ENCODE data around the gene FAM234B.

The FAM234B gene

GRCh38 chr12:13038491-13039161 is 5.6 kb upstream of the FAM234B start:
- peak; percentile 77 for DNase-seq (ENCODE audit: low read depth)
- TF ChIP-seq CTCF (IDR thresholded peaks at IDR 0.05; ENCODE audit: control insufficient read depth, insufficient read depth, low read depth, low read length, missing control alignments): no peak
- H3K4me3 ChIP-seq (ENCODE audit: control insufficient read depth, low read depth, low read length): no peak overlapping the region

GRCh38 chr12:13039328-13039956 is 4.7 kb upstream of the FAM234B start:
- no peak for DNase-seq (ENCODE audit: low read depth)
- no peak for TF ChIP-seq CTCF (IDR thresholded peaks at IDR 0.05; ENCODE audit: control insufficient read depth, insufficient read depth, low read depth, low read length, missing control alignments)
- no peak overlapping the region for H3K4me3 ChIP-seq (ENCODE audit: control insufficient read depth, low read depth, low read length)

- TF ChIP-seq CTCF (IDR thresholded peaks at IDR 0.05; ENCODE audit: control insufficient read depth, insufficient read depth, low read depth, low read length, missing control alignments): no peak
- H3K4me3 ChIP-seq (ENCODE audit: control insufficient read depth, low read depth, low read length): no peak overlapping the region
- DNase-seq (ENCODE audit: low read depth): no peak
Observed at GRCh38 chr12:13041224-13041623, 3.0 kb upstream of the FAM234B start.

GRCh38 chr12:13042666-13043230 is 1.4 kb upstream of the FAM234B start:
- DNase-seq (ENCODE audit: low read depth): no peak
- TF ChIP-seq CTCF (IDR thresholded peaks at IDR 0.05; ENCODE audit: control insufficient read depth, insufficient read depth, low read depth, low read length, missing control alignments): no peak
- H3K4me3 ChIP-seq (ENCODE audit: control insufficient read depth, low read depth, low read length): no peak overlapping the region

- peak overlapping the region; percentile 71 for H3K4me3 ChIP-seq (ENCODE audit: control insufficient read depth, low read depth, low read length)
- TF ChIP-seq CTCF (IDR thresholded peaks at IDR 0.05; ENCODE audit: control insufficient read depth, insufficient read depth, low read depth, low read length, missing control alignments): no peak
- DNase-seq (ENCODE audit: low read depth): no peak
Observed at GRCh38 chr12:13044906-13045299, 722 bp downstream of the FAM234B start.

GRCh38 chr12:13045816-13046215 is 1.6 kb downstream of the FAM234B start:
- no peak overlapping the region for H3K4me3 ChIP-seq (ENCODE audit: control insufficient read depth, low read depth, low read length)
- no peak for TF ChIP-seq CTCF (IDR thresholded peaks at IDR 0.05; ENCODE audit: control insufficient read depth, insufficient read depth, low read depth, low read length, missing control alignments)
- DNase-seq (ENCODE audit: low read depth): no peak
